ENCODE measurements around the gene ZNF133. TPM values are rescaled to one million over a fixed set of nuclear protein-coding genes. Genes with fewer than 3 reads are reported as not detected.

ZNF133 gene
- total and polyA plus RNA-seq, 2 experiments from 2014 or later, result 10.9 to 22.4 TPM

DNA sequence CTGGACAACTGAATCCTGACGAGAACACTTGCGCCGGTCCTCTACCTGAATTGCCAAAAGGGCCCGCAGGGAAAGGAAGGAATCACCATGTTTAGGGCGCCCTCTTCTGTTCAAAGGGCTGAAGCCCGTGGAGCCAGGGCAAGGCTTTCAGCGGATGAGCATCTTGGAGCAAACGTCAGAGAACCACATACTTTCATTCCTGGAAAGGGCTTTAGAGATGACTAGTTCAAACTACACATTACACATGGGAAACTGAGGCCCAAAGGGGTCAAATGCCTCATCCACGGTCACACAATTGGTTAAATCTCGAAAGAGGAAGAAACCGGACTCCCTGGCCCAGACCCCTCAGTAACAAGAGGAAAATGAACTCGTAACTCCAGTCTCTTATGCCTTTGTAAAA, 11.5 kb upstream of the ZNF133 start:
- WGBS (ENCODE audit: low lambda C conversion rate, missing lambda C conversion rate), result 17% methylated on average over 12 of the region's 12 CpGs
- no peak overlapping the region for H2AFZ ChIP-seq
- TF ChIP-seq EZH2 (IDR thresholded peaks at IDR 0.05; ENCODE audit: borderline replicate concordance), result no peak
- TF ChIP-seq, protein P1, sequence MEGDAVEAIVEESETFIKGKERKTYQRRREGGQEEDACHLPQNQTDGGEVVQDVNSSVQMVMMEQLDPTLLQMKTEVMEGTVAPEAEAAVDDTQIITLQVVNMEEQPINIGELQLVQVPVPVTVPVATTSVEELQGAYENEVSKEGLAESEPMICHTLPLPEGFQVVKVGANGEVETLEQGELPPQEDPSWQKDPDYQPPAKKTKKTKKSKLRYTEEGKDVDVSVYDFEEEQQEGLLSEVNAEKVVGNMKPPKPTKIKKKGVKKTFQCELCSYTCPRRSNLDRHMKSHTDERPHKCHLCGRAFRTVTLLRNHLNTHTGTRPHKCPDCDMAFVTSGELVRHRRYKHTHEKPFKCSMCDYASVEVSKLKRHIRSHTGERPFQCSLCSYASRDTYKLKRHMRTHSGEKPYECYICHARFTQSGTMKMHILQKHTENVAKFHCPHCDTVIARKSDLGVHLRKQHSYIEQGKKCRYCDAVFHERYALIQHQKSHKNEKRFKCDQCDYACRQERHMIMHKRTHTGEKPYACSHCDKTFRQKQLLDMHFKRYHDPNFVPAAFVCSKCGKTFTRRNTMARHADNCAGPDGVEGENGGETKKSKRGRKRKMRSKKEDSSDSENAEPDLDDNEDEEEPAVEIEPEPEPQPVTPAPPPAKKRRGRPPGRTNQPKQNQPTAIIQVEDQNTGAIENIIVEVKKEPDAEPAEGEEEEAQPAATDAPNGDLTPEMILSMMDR (IDR thresholded peaks at IDR 0.05; ENCODE audit: poor library complexity), result peak; percentile 80

DNA sequence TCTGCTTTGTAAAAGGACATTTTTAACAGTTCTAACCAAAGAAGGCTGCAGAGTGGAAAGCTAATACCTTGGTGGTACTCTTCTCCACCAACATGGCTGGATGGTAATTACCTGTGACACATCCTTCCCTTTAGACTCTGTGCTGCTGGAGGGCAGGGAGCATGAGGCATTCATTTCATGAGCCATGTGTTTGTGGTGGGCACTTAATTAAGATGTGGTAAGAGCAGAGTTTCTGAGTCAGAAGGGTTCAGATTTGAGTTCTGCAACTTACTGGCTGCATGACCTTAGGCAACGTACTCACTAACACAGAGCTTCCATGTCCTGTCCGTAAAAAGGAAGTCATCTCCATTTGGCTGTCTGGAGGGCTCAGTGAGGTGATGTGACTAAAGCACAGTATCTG, 9.1 kb upstream of the ZNF133 start:
- 85% methylated on average over 2 of the region's 2 CpGs for WGBS (ENCODE audit: low lambda C conversion rate, missing lambda C conversion rate)
- no peak overlapping the region for H3K4me2 ChIP-seq
- no peaks in the 10 kb centered on the region for H3K9me2 ChIP-seq (replicated peaks; ENCODE audit: insufficient read depth)
- H3K4me3 ChIP-seq, result no peak overlapping the region
- no peaks in the 10 kb centered on the region for H3K36me3 ChIP-seq (replicated peaks; ENCODE audit: insufficient read depth, low read depth)
- no peak overlapping the region for H3K27ac ChIP-seq
- no peak overlapping the region for H2AFZ ChIP-seq
- H4K20me1 ChIP-seq (ENCODE audit: insufficient read depth, poor library complexity, severe bottlenecking), result no peaks in the 10 kb centered on the region
- H3K79me2 ChIP-seq, result no peaks in the 10 kb centered on the region
- H3K4me1 ChIP-seq (ENCODE audit: insufficient read depth), result no peaks in the 10 kb centered on the region
- no peak for DNase-seq (ENCODE audit: low spot score)
- H3K9me3 ChIP-seq (ENCODE audit: low read depth), result no peaks in the 10 kb centered on the region
- peaks cover 10% of the 10 kb centered on the region for H3K27me3 ChIP-seq
- TF ChIP-seq EZH2 (IDR thresholded peaks at IDR 0.05; ENCODE audit: borderline replicate concordance) (no peak), EZH2phosphoT487 (IDR thresholded peaks at IDR 0.05; ENCODE audit: low read depth, severe bottlenecking, unreplicated experiment) (no peak)
- TF ChIP-seq, protein P1 (IDR thresholded peaks at IDR 0.05; ENCODE audit: poor library complexity), result no peak

More for the DNA sequence above, 11.5 kb upstream of the ZNF133 start:
- Histone ChIP-seq H3K9me3 (ENCODE audit: low read depth) (no peaks in the 10 kb centered on the region), H4K20me1 (ENCODE audit: insufficient read depth, poor library complexity, severe bottlenecking) (no peaks in the 10 kb centered on the region), H3K4me1 (ENCODE audit: insufficient read depth) (no peaks in the 10 kb centered on the region), H3K27ac (no peak overlapping the region), H3K36me3 (replicated peaks; ENCODE audit: insufficient read depth, low read depth) (no peaks in the 10 kb centered on the region), H3K4me2 (no peak overlapping the region), H3K79me2 (no peaks in the 10 kb centered on the region), H3K27me3 (peaks cover 10% of the 10 kb centered on the region), H3K9me2 (replicated peaks; ENCODE audit: insufficient read depth) (no peaks in the 10 kb centered on the region), H3K4me3 (no peak overlapping the region)
- peak; percentile 88 for DNase-seq (ENCODE audit: low spot score)

DNA sequence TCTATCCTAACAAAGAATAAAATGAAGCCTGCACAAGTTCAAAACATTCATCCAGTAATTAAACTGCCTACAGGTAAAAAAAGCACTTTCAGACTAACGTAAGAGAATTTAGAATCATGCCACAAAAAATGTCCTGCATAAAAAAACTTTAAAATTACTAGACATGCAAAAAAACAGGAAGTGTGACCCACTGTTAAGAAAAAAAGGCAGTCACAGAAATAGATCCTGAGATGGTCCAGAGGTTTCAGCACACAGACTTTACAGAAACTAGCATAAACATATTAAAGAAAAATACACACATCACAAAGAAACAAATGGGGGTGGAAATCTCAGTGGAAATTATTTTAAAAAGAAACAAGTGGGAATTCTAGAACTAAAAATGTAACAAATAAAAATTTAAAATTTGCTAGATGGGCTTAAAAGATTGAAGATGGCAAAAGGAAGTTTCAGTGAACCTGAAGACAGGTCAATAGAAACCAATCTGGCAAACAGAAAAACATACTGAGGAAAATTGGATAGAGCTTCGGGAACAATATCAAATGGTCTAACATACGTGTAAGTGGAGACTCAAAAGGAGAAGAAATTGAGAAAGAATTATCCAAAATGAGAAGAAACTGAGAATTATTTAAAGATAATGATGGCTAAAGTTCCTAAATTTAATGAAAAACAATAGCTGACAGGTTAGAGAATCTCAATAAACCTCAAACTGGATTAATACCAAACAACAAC, 3.4 kb upstream of the ZNF133 start:
- TF ChIP-seq, protein P1 (IDR thresholded peaks at IDR 0.05; ENCODE audit: poor library complexity), result no peak
- no peak for TF ChIP-seq EZH2phosphoT487 (IDR thresholded peaks at IDR 0.05; ENCODE audit: low read depth, severe bottlenecking, unreplicated experiment)
- TF ChIP-seq EZH2 (IDR thresholded peaks at IDR 0.05; ENCODE audit: borderline replicate concordance), result no peak
- no peak overlapping the region for H2AFZ ChIP-seq
- H3K36me3 ChIP-seq (replicated peaks; ENCODE audit: insufficient read depth, low read depth), result no peaks in the 10 kb centered on the region
- H3K27me3 ChIP-seq, result peaks cover 7% of the 10 kb centered on the region
- no peaks in the 10 kb centered on the region for H3K9me3 ChIP-seq (ENCODE audit: low read depth)
- H3K27ac ChIP-seq, result no peak overlapping the region
- H3K9me2 ChIP-seq (replicated peaks; ENCODE audit: insufficient read depth), result no peaks in the 10 kb centered on the region
- no peak for DNase-seq (ENCODE audit: low spot score)
- H3K4me1 ChIP-seq (ENCODE audit: insufficient read depth), result peaks cover 7% of the 10 kb centered on the region
- H4K20me1 ChIP-seq (ENCODE audit: insufficient read depth, poor library complexity, severe bottlenecking), result no peaks in the 10 kb centered on the region
- H3K79me2 ChIP-seq, result peaks cover 15% of the 10 kb centered on the region
- H3K4me2 ChIP-seq, result no peak overlapping the region
- 79% methylated on average over 3 of the region's 3 CpGs for WGBS (ENCODE audit: low lambda C conversion rate, missing lambda C conversion rate)
- H3K4me3 ChIP-seq, result no peak overlapping the region

All from hepatocyte (in vitro differentiated cells).